ENCODE measurements around the gene RHEB. TPM values are rescaled to one million over a fixed set of nuclear protein-coding genes. Genes with fewer than 3 reads are reported as not detected.

The RHEB gene
- total RNA-seq, 1 donor from 2014 or later, result 96.0 TPM

GRCh38 chr7:151440799-151441445 is 78.8 kb downstream of the RHEB start:
- no peak for TF ChIP-seq CTCF (IDR thresholded peaks at IDR 0.05)
- no peak for DNase-seq
- Histone ChIP-seq H3K4me1 (peaks cover 19% of the 10 kb centered on the region), H3K27ac (no peak overlapping the region), H3K9me3 (no peaks in the 10 kb centered on the region), H3K4me3 (no peak overlapping the region), H3K36me3 (no peaks in the 10 kb centered on the region), H3K27me3 (ENCODE audit: low read depth) (peaks cover 15% of the 10 kb centered on the region)
- ATAC-seq, result peak in 1 of 2 donors; percentile 11
- intact Hi-C loops (cut with DNase I), result loop anchor here (10.0 kb wide), 1 partner anchor 66 kb away; no protein-coding TSS in a partner anchor

- intact Hi-C loops (cut with DNase I), result loop anchor here (10.0 kb wide), 1 partner anchor 65 kb away; no protein-coding TSS in a partner anchor
- no peak for TF ChIP-seq CTCF (IDR thresholded peaks at IDR 0.05)
- Histone ChIP-seq H3K4me3 (peak within 1 kb of the TSS; percentile 39), H3K27ac (no peak within 1 kb of the TSS), H3K9me3 (no peaks in the 10 kb centered on the region), H3K4me1 (peaks cover 19% of the 10 kb centered on the region), H3K27me3 (ENCODE audit: low read depth) (peaks cover 15% of the 10 kb centered on the region), H3K36me3 (no peaks in the 10 kb centered on the region)
- DNase-seq, result no peak
- peak; percentile 21 to 27 for ATAC-seq
These were observed 79.6 kb downstream of the RHEB start, which contains the start of gene CRYGN for GRCh38 chr7:151439855-151440798. TSS of gene CRYGN (minus strand) at chr7:151440141. CDS start at chr7:151439917, 224 bp downstream.

- Histone ChIP-seq H3K27me3 (ENCODE audit: low read depth) (peaks cover 15% of the 10 kb centered on the region), H3K27ac (no peak overlapping the region), H3K9me3 (no peaks in the 10 kb centered on the region), H3K36me3 (no peaks in the 10 kb centered on the region), H3K4me1 (peaks cover 19% of the 10 kb centered on the region), H3K4me3 (no peak overlapping the region)
- no peak for DNase-seq
- TF ChIP-seq CTCF (IDR thresholded peaks at IDR 0.05), result no peak
- intact Hi-C loops (cut with DNase I), result no loop called here
- ATAC-seq, result no peak
These were observed 80.7 kb downstream of the RHEB start for GRCh38 chr7:151438864-151439601.

- H3K36me3 ChIP-seq, result no peaks in the 10 kb centered on the region
- H3K27ac ChIP-seq, result no peak overlapping the region
- no peaks in the 10 kb centered on the region for H3K9me3 ChIP-seq
- ATAC-seq (no peak), DNase-seq (no peak)
- no peak overlapping the region for H3K4me3 ChIP-seq
- H3K4me1 ChIP-seq, result peaks cover 19% of the 10 kb centered on the region
- intact Hi-C loops (cut with DNase I), result no loop called here
- TF ChIP-seq CTCF (IDR thresholded peaks at IDR 0.05), result no peak
- peaks cover 15% of the 10 kb centered on the region for H3K27me3 ChIP-seq (ENCODE audit: low read depth)
These were observed 81.7 kb downstream of the RHEB start for GRCh38 chr7:151437866-151438516.

- Histone ChIP-seq H3K4me3 (no peak overlapping the region), H3K27me3 (ENCODE audit: low read depth) (peaks cover 15% of the 10 kb centered on the region), H3K4me1 (peaks cover 19% of the 10 kb centered on the region), H3K9me3 (no peaks in the 10 kb centered on the region), H3K36me3 (no peaks in the 10 kb centered on the region), H3K27ac (peak overlapping the region; percentile 11)
- DNase-seq (no peak), ATAC-seq (no peak)
- TF ChIP-seq CTCF (IDR thresholded peaks at IDR 0.05), result no peak
- intact Hi-C loops (cut with DNase I), result no loop called here
These were observed 82.5 kb downstream of the RHEB start for GRCh38 chr7:151437159-151437553.

Data from lower lobe of right lung (tissue), 2 donors.